Measurements from ENCODE around the gene HEXA.

GRCh38 chr15:72368325-72368724, 7.5 kb downstream of the HEXA start:
- TF ChIP-seq POLR2A (IDR thresholded peaks at IDR 0.05), result no peak
- no peak for TF ChIP-seq CTCF (IDR thresholded peaks at IDR 0.05)
- TF ChIP-seq EP300 (IDR thresholded peaks at IDR 0.05), result no peak
